ENCODE results near the gene FAM124B. TPM values are rescaled to one million over a fixed set of nuclear protein-coding genes. Genes with fewer than 3 reads are reported as not detected.

Gene FAM124B
- total RNA-seq, 1 experiment from 2014 or later = 0.83 TPM

- H3K27ac ChIP-seq (ENCODE audit: insufficient read length, low read depth, low read length) = no peak overlapping the region
- no peaks in the 10 kb centered on the region; the same call in 1 of the 2 replicates for H3K4me1 ChIP-seq (ENCODE audit: insufficient read depth, low read length)
- no peak overlapping the region for H2BK12ac ChIP-seq (ENCODE audit: insufficient read length, low read depth, low read length)
- no peak overlapping the region for H2AFZ ChIP-seq (ENCODE audit: low read length)
- H2BK5ac ChIP-seq (ENCODE audit: insufficient read length, low read length) = no peak overlapping the region
- no peaks in the 10 kb centered on the region for H3K23me2 ChIP-seq (ENCODE audit: insufficient read length, low read depth, low read length, poor library complexity, severe bottlenecking)
- H3K4me2 ChIP-seq (ENCODE audit: insufficient read depth, insufficient read length, low read length) = no peak overlapping the region
- H4K20me1 ChIP-seq (ENCODE audit: control insufficient read depth, insufficient read depth, insufficient read length) = no peaks in the 10 kb centered on the region
- H3K4ac ChIP-seq (ENCODE audit: low read depth, low read length) = no peak overlapping the region
- H3K27me3 ChIP-seq (ENCODE audit: insufficient read depth, low read length) = no peaks in the 10 kb centered on the region
- H3K18ac ChIP-seq (ENCODE audit: insufficient read length, low read depth, low read length) = no peak overlapping the region
- H4K91ac ChIP-seq (ENCODE audit: insufficient read length, low read depth, low read length) = no peak overlapping the region
- H3K14ac ChIP-seq (ENCODE audit: insufficient read depth, low read length) = no peak overlapping the region
- Mint-ChIP-seq H3K27ac (no peak overlapping the region), H3K9me3 (no peaks in the 10 kb centered on the region), H3K36me3 (ENCODE audit: insufficient read depth in 1 of 3, low read depth in 3 of 3) (no peaks in the 10 kb centered on the region; a peak in 1 of 7 replicates), H3K27me3 (ENCODE audit: low read depth) (no peaks in the 10 kb centered on the region), H3K4me1 (peaks cover 8 to 12% of the 10 kb centered on the region in 2 experiments; a peak in 3 of 4 replicates), H3K4me3 (no peak overlapping the region)
- H2BK120ac ChIP-seq (ENCODE audit: low read depth, low read length, poor library complexity, severe bottlenecking) = no peak overlapping the region
- no peak overlapping the region for H3K23ac ChIP-seq (ENCODE audit: insufficient read length, low read depth, low read length)
- no peak overlapping the region for H2BK15ac ChIP-seq (ENCODE audit: low read depth, low read length)
- no peak overlapping the region for H2AK5ac ChIP-seq (ENCODE audit: insufficient read length, low read length)
- H3T11ph ChIP-seq (ENCODE audit: low read length) = no peak overlapping the region
- no peaks in the 10 kb centered on the region for H3K79me2 ChIP-seq (ENCODE audit: insufficient read depth, low read length)
- no CpG with 5 or more reads among the region's 2 CpGs for WGBS (ENCODE audit: extremely low coverage, insufficient read length, low lambda C conversion rate)
- TF ChIP-seq CTCF (conservative IDR thresholded peaks at IDR 0.05) = no peak
- H4K8ac ChIP-seq (replicated peaks; ENCODE audit: insufficient read length, low read depth, low read length) = no peak overlapping the region
- H4K5ac ChIP-seq (ENCODE audit: insufficient read length, low read depth, low read length) = no peak overlapping the region
- H3K9ac ChIP-seq (ENCODE audit: extremely low read depth, insufficient read length, low read length) = no peak overlapping the region
- no peak overlapping the region for H2BK20ac ChIP-seq (ENCODE audit: low read depth, low read length, poor library complexity, severe bottlenecking)
- no peak for DNase-seq
- H3K56ac ChIP-seq (ENCODE audit: insufficient read length, low read depth, low read length) = no peak overlapping the region
- no peaks in the 10 kb centered on the region for H3K79me1 ChIP-seq (ENCODE audit: insufficient read depth, low read depth, low read length, poor library complexity, severe bottlenecking)
- H3K9me3 ChIP-seq (ENCODE audit: control insufficient read depth, low read depth, low read length) = no peaks in the 10 kb centered on the region
These were observed 11.5 kb upstream of the FAM124B start for GRCh38 chr2:224413381-224413780.
